DMS53 (cell line): ENCODE measurements around the gene SYK.

Experiments
- DNase-seq: peaks from one replicate; lab custom pipeline; 2025; lab: John Stamatoyannopoulos, UW

Gene SYK

DNA sequence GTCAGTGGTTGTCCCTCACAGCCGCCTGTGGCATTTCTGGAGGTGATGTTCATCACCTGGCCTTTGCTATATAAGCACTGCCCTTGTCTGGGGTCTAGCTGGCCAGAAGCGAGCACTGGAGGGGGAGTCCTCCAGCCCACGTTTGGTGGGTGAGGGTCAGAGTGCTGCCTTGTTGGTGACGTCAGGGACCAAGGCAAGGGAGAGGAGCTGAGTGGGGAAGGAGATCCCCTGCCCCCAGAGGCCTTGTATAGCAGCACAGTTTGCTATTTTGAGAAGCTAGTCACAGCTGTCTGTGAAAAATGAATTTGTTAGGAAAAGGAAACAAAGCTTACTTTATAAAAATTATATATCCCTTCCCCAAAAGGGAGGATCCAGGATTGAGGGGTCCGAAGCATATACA lies 49.8 kb downstream of the SYK start:
- no peak for DNase-seq

DNA sequence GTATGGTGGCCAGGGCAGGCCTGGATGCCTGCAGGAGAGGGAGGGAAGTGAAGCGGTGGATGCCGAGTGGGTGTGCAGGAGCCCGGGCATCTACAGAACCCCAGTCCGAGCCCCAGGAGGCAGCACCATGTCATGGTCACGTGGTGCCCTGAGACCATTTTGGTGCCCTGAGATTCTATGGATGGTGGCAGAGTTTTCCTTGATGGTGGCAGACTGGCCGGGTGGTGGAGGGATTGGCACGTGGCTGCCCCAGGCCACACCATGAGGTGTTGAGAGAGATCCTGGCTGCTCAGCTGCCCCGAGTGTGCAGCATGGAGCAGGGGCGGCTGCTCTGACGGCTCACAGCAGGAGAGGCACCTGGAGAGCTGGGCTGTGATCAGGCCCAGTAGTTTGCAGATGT lies 52.3 kb downstream of the SYK start:
- peak; percentile 8 for DNase-seq

DNA sequence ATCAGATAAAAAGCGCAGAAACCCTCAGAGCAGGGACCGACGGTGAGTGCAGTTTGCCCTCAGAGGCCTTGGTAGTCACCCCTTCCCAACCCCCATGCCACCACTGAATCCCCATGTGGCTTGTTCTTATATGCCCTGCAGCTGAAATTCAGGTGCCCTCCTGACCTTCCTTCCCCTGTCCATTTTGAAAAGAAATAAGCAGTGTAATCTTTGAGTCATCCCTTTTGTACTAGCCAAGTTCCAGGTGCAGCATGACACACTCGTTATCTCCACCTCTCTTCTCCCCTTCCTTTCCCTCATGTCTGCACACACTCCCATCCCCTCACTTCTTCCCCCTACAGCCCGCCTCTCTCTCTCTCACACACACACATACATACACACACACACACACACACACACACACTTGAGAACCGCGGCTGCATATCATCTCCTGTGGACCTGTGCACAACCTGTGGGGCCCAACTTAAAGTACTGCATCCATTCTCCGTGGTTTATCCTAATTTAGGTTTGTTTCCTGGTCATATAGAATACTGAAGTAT lies 53.1 kb downstream of the SYK start:
- DNase-seq, result peak; percentile 74

DNA sequence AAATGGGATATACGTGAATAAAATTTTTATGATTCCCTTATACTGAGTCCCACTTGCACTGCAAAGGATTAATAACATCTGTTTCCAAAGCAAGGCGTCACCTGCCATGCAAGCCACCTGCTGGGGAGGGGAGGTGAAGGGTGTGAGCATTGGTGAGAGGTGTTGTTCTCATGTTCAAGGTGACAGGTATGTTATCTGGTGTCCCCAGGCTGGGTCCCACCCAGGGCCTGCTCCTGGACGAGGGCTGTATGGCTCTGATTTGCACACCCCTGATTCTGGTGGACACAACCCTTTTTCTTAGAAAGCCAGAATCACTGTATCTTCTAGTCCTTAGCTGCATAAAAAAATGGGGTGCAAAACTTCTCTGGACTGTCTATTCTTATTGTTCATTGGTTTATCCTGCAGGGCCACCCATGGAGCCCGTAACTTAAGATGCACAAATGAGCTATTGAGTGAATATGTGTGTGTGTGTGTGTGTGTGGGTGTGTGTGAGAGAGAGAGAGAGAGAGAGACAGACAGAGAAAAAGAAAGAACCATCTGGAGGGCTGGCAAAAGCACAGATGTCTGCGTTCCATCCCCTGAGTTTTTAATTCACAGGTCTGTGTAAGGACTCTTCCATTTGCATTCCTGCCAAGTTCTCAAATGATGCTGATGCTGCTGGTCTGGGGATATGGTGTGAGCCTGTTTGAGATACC lies 53.7 kb downstream of the SYK start:
- peak; percentile 68 for DNase-seq

DNA sequence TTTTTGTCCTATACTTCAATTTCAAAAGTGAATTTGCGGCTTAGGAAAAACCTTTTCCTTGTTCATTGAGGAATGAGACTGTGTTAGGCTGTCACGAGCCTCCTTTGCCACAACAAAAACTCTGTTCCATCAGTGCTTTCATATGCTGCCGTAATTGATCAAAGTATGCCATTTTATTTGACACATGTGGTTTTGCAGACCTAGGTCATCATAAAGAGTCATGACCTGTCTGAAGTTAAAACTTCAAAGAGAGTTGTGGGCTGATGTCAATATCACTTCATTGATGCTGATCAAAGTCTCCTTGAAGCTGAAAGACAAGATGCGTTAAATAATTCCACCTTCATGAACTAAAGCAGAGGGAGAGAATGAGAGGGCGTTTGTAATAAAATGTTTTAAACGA lies 55.5 kb downstream of the SYK start:
- no peak for DNase-seq

DNA sequence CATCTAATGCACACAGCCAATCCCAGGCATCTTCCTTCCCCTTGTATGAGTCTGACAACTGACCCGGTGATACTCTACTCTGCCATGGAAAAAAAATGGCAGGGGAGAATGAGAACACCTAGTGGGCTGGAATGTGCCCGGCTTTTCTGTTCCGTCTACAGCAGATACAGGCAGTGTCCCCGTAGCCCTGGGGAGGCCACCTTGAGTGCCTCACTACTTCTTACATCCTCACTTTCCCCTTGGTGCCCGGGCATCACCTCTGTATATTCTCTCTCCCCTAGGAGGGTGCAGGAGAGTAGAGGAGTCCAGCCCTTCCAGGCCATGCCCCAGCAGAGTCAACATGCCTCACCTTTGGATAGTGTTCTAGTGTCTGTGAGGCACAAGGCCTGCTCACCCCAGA lies 56.2 kb downstream of the SYK start:
- DNase-seq, result no peak

DNA sequence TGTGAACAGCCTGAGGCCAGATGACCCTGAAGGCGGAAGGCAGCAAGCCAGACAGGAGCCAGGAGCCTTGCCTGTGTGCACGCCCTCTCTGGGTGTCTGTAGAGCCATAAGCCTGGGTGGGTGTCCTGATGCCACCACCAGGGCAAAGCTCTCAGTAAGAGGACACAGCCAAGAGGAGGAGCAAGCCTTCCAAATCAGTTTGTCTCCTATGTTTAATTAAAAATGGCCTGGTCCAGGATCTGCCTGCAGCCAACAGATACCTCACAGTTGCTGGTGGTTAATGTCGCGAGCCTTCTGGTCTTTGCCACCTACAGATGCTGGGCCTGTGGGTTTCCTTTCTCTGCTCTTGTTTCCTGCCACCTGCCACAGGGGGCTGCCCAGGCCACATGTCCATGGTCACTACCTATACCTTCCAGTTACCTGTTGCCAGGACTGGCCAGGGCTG lies 56.9 kb downstream of the SYK start:
- DNase-seq, result no peak

DNA sequence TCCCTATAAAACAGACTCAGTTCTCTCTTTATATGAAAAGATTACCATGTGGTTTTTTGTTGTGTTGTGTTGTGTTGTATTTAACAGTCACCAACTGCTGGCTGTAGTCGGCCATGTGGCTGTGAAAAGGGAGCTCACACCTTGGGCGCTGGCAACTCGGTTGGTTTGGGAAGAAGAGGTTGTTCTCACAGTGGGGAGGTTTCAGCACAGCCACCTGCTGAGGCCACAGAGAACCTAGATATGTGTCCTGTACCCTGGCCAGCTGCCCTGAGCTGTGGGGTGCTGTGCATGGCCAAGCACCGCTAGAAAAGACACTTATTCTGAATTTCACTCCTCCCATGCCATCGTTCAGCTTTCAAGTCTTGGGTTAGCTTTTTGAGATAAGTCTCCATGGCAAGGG lies 58.8 kb downstream of the SYK start:
- no peak for DNase-seq

DNA sequence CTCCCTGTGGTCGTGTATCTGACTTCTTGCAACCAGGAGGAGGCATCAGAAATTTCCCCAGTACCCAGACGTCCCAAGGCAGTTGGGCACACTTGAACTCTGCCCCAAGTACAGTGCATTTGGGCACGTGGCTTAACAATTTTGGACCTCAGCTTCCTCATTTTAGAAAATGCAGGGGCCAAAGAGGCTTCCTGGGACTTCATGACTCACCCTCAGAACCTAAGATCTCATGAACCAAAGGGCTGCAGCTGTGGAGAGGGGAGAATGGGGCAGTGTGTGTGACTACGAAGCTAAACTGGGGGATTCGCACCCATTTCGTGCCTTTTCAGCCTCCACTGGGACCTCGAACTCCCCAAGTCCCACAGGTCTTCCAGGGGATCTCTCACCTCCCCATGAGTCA lies 59.2 kb downstream of the SYK start:
- DNase-seq, result no peak

DNA sequence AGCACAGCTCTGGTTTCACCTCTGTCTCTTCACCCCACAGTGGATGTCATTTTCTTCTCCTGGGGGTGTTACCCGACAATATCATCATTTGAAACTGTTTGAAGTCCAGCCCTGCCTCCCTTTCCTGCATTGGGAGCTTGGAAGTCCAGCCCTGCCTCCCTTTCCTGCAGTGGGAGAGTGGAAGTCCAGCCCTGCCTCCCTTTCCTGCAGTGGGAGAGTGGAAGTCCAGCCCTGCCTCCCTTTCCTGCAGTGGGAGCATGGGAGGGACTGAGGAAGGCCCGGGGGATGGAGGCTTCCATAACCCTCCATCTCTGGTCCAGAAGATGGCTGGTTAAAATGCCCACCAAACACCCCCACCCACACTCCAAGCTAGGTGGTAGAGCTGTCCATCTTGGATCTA lies 59.8 kb downstream of the SYK start:
- no peak for DNase-seq

DNA sequence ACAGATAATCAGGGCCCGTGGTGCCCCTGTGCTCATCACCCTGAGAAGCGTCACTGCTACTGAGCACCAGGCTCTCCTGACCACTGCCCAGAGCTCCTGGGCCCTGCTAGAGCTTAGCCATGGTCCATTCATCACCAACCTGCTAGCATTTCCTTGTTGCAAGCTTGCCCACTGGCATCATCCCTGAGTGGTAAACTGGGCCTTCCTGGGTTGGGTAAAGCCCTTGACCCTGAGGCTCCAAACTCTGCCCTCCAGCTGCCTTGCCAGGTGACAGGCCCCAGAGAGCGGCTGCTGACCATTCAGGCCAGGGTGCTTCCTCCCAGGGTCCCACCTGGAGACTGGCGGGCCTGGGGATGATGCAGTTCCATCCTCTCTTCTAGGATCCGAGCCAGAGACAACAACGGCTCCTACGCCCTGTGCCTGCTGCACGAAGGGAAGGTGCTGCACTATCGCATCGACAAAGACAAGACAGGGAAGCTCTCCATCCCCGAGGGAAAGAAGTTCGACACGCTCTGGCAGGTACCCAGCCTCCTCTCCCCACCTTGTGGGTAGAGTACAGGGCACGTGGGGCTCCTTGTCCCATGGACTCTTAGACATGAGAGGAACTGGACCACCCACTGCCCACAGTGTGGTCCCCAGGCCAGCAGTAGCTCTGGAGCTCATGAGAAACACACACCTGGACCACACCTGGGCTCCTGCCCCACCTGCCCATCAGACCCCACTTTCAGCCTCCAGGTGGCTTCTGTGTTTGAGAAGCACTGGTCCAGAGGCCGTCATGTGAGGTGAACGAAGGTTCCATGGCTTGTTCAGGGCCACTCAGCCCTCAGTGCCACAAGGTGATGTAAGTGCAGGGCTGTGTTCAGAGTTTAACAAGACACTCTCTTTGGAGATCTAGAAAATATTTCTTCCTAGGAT lies 60.5 kb downstream of the SYK start:
- DNase-seq, result no peak

DNA sequence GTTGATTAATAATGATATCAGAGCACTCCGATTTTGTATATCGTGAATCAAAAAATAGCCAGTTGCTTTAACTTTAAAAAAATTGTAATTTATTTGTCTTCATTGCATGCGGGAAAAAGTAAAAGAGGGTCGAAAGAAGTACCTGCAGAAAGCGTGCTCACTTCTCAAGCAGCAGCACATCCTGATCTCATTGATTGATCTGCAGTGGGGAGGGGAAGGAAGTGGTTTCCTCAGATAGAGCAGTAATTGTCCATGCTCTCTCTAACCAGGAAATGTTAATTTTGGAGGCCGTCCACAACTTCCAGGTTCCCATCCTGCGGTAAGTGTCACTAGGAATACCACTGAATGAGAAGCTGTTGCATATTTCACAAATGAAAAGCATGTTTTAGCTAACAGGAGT lies 63.2 kb downstream of the SYK start:
- DNase-seq, result no peak

DNA sequence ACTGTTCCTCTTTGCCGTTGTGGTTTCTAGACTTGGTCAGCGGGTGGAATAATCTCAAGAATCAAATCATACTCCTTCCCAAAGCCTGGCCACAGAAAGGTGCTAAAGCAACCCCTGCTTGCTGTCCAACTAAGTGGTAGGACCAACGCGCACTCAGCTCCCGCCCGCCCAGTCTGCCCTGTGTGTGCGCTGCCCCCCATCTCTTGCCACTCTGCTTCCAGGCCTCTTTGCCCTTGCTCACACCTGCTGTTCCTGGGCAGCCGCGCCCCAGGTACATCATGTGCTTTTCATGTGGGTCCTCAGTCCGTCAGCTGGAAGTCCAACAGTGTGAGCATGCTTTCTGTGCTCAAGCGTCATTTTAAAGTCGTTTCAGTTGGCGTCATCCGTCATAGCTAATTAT lies 65.5 kb downstream of the SYK start:
- no peak for DNase-seq

DNA sequence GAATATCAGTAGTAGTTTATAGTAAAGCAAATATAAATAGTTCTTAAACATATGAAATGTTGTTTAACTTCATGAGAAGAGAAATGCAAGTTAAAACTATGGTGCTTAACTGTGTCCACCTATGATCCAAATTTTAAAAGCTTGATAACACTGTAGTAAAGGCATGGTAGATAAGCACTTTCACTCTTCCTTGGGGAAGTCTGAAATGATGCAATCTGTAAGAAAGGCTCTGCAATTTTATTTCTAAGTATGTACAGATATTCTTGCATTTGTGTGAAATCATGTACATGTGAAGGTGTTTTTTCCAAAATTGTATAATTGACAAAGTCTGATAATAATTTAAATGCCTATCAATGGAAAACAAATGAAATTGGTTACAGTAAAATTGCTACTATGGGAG lies 66.9 kb downstream of the SYK start:
- DNase-seq, result no peak

DNA sequence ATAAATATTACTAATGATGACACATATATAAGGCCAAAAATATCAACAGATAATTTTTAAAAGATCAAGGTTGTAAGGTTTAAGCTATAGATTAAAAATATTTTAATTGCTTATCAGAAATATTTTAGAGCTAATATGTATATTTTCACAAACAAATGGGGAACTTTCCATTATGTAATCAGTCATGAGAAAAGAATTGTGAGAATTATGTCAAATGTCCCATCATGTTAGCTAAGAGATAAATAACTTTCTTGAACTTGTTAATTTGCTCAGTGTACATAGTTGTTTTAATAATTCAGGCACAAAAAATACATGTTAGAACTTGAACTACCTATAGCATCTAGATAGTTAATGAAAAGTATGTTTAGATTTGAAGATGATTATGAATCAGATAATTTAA lies 67.7 kb downstream of the SYK start:
- no peak for DNase-seq

DNA sequence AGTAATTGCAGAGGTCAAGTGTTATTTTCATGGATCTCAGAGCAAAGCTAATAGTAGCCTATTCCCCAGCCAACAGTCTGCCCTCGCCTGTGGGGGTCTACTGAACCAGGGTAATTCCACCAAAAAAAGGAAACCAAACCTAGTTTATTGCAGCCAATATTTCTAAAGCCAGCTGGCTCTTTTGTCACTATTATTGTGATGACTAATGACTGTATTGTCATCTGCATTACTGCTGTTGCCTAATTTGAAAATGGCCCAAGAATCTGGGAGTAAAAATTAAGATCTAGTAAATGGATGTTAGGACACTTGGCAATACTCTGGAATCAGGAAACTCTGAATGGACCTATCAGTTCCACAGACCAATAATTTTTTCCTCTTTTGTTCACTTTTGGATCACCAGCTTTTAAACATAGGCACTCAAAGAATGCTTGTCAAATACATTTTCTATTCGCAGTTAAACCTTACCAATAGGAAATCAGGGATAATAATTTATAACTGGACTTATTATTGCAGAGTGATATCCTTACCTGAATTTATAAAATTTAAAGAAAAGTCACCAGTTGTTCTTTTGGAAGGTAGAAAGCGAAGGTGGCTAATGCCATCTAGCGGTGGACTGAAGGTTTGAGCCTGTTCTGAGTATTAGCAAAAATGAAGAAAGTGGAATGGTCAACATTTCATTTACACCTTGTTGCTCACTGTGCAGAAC lies 69.2 kb downstream of the SYK start:
- DNase-seq, result peak; percentile 75

DNA sequence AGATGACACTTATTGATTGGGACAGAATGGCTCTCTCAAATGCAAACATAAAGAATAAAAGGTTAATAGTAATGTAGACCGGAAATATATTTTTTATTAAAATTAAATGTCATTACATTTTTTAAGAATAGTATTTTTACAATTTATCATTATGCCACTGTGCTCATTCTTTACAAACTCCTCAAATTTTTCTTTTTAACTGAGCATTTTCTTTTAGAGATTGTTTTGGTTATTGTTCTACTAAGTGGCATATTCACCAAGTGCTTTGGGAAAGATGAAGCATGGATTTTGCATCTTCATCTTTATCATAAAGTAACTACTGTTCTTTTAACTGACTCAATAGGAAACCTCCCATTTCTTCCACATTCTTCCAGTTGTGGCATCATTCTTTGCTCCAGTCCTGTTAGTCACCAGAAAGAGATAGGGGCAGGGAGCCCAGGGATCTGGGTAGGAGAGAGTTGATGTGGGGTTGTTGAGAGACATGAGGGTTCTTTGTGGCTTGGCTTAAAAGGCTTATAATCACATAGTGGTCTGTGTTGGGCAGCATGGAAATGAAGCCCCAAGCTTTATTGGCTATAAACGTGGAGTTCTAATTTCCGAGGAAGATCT lies 69.8 kb downstream of the SYK start:
- no peak for DNase-seq

DNA sequence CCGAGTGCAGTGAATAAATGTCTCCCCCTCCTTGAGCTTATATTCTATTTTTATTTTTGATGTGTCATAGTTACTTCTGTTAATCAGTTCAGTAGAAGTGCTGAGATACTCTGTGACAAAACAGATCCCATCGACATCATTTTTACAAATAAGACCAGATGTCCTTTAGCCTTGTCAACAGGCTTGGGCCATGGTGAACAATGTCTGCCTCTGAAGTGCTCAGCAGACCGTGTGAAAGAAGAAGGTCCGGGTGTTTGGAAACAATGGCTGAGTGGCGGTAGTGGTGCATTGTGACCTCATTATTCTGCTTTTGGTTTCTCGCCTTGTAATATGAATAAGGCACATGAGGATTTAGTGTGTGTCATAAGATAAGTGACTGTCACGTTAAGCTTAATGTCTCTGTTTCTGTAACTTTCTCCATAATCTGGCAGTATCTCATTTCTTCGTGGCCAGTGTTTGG lies 71.2 kb downstream of the SYK start:
- peak; percentile 97 for DNase-seq

DNA sequence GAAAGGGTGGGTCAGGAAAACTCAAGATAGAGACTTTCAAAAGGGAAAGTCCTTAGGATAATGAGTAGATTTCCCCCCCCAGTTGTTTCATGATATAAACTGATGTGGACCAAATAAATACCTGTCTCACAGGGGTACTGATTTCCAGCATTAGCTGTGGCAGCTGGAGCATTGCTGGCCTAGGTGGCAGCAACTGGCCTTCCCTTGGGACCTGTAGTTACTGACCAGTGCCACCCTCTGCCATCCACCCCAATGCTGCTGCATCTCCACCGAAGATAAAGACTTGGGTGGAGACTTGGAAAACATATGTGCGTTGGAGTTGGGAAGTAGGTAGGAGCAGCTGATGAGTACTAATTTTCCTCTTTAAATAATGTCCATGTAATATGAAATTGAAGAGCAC lies 71.8 kb downstream of the SYK start:
- peak; percentile 65 for DNase-seq

DNA sequence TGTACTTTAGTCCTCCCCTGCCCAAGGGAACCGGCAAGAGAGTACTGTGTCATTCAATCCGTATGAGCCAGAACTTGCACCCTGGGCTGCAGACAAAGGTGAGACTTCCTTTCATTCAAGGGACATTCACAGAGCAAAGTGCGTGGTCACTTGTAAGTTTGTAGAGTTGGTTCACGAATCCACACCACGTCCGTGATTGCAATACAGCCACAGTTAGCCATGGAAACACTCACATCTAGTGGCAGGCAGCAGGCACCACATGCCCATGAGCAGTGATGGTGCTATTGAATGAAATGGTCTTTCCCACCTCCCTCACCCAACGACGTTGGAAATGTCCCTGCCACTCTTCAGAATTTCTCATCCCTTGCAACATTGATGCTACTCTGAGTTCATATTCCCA lies 72.6 kb downstream of the SYK start:
- peak; percentile 13 for DNase-seq

DNA sequence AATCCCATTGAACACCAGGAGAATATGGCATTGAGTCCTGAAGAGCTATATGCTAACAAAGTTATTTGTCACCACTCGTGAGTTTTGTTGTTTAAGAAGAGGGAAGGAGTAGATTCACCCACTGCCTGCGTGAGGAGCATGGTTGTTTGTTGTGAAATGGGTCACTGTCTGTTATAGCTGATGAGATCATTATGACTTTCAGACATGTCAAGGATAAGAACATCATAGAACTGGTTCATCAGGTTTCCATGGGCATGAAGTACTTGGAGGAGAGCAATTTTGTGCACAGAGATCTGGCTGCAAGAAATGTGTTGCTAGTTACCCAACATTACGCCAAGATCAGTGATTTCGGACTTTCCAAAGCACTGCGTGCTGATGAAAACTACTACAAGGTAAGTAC lies 76.9 kb downstream of the SYK start:
- peak; percentile 96 for DNase-seq

DNA sequence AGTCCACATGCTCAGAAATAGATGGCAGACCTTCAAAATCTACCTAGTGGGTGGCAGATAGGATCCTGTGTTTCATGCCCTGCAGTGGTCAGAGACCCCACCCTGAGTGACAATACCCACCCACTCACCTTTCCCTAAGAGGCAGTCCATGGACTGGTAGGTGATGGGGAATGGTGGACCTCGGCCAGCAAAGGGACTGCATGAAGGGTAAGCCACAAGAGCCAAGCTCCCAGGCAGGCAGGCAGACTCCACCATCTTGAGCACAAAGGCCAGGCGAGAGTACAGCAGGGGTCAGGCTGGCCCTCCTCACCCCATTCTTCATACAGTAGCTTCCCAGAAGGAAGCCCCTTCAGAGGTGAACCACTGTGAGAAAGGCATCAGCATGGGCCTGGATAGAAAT lies 78.4 kb downstream of the SYK start:
- DNase-seq, result peak; percentile 36
